Panc1 (cell line): ENCODE measurements around the gene PALD1. TPM values are rescaled to one million over a fixed set of nuclear protein-coding genes. Genes with fewer than 3 reads are reported as not detected.

ENCODE experiments used
- ATAC-seq: fragments of 200-7000 bp; cut with Tn5 transposase; 2 replicates; pipeline ENCODE4 v1.9.1; 2020; ENCODE audit warnings: mild to moderate bottlenecking, moderate library complexity
- BruUV-seq: library from RNA; stranded (reverse); fragments of 400-500 nt; replicated peaks from 2 replicates; lab custom pipeline; 2021; lab: Mats Ljungman, UMichigan
- CTCF ChIA-PET: fragments of 300-600 bp; sonication (Branson Sonifier 250); formaldehyde crosslinking; loops from one replicate; lab custom pipeline; 2022; ENCODE audit warnings: antibody characterized with exemption; lab: Charles Lee
- POLR2A ChIA-PET: fragments of 300-600 bp; sonication (Branson Sonifier 250); formaldehyde crosslinking; loops from one replicate; lab custom pipeline; 2022; ENCODE audit warnings: antibody characterized with exemption; lab: Charles Lee
- DNase-seq: peaks from one replicate; pipeline ENCODE4 v3.0.0-alpha.2; 2010; ENCODE audit warnings: low read depth, low spot score
- H3K27ac ChIP-seq: 2 replicates; pipeline ENCODE4 v1.5.1; 2011; ENCODE audit warnings: mild to moderate bottlenecking, low read length, inconsistent platforms
- H3K27me3 ChIP-seq: fragments of 200-500 bp; sonication (Bioruptor generic); 2 replicates; pipeline ENCODE4 v1.6.0; 2014; ENCODE audit warnings: low read length, inconsistent platforms; ENCODE audit not compliant: control insufficient read depth, insufficient read depth
- H3K36me3 ChIP-seq: fragments of 200-500 bp; sonication (Bioruptor generic); 2 replicates; pipeline ENCODE4 v1.5.1; 2014; ENCODE audit warnings: inconsistent platforms, mild to moderate bottlenecking, low read length, moderate library complexity; ENCODE audit not compliant: control insufficient read depth, insufficient read depth
- H3K4me1 ChIP-seq: 2 replicates; pipeline ENCODE4 v1.5.1; 2011; ENCODE audit warnings: inconsistent platforms, mild to moderate bottlenecking, low read length, moderate library complexity; ENCODE audit not compliant: control insufficient read depth, insufficient read depth
- H3K4me3 ChIP-seq, 2 experiments: 2 replicates each; pipeline ENCODE4 v1.5.1; 2011 to 2012; ENCODE audit warnings: low read depth in 2 of 2, low read length in 2 of 2, mild to moderate bottlenecking in 2 of 2, inconsistent platforms in 1 of 2, moderate library complexity in 1 of 2
- H3K9me3 ChIP-seq: fragments of 200-500 bp; sonication (Bioruptor generic); 2 replicates; pipeline ENCODE4 v1.5.1; 2014; ENCODE audit warnings: low read depth, mild to moderate bottlenecking, inconsistent platforms, low read length, moderate library complexity; ENCODE audit not compliant: control insufficient read depth, insufficient read depth
- CTCF ChIP-seq: fragments of 450-650 bp; IDR thresholded peaks from 2 replicates; pipeline ENCODE4 v1.5.1; 2017; ENCODE audit warnings: mild to moderate bottlenecking
- POLR2AphosphoS5 ChIP-seq: IDR thresholded peaks from 2 replicates; pipeline ENCODE4 v1.6.1; 2012; ENCODE audit warnings: mild to moderate bottlenecking, low read depth, low read length, moderate library complexity
- REST ChIP-seq, 2 experiments: IDR thresholded peaks; 2 replicates each; pipeline ENCODE4 v1.6.1; 2011 to 2012; ENCODE audit warnings: low read depth in 2 of 2, control low read depth in 1 of 2, low read length in 1 of 2, mild to moderate bottlenecking in 1 of 2, moderate library complexity in 1 of 2; ENCODE audit not compliant: insufficient read depth in 1 of 2
- SIN3A ChIP-seq: IDR thresholded peaks from 2 replicates; pipeline ENCODE4 v1.6.1; 2012; ENCODE audit warnings: low read depth, mild to moderate bottlenecking, low read length, moderate library complexity, borderline replicate concordance; ENCODE audit not compliant: insufficient read depth
- TCF7L2 ChIP-seq: IDR thresholded peaks from 2 replicates; pipeline ENCODE4 v1.6.1; 2011; ENCODE audit warnings: mild to moderate bottlenecking, low read depth, low read length, inconsistent platforms
- in situ Hi-C: cut with HindIII; loops from 2 replicates; pipeline ENCODE4 v1.10.0; 2016; ENCODE audit warnings: low sequenced_read_pairs, low pct_unique_long_range_greater_than_20kb
- intact Hi-C: fragments of 100-400 bp; cut with micrococcal nuclease; formaldehyde crosslinking; loops from one replicate; pipeline ENCODE4 v1.10.0; 2022; ENCODE audit not compliant: unreplicated experiment
- total RNA-seq: library from RNA; stranded (reverse); gene quantifications from one replicate; pipeline ENCODE4 v1.2.1, GENCODE V29; 2021; ENCODE audit not compliant: unreplicated experiment

The PALD1 gene
- total RNA-seq, 1 experiment from 2014 or later, result 3.0 TPM

GRCh38 chr10:70539471-70539870 lies 60.9 kb downstream of the PALD1 start:
- Histone ChIP-seq H3K4me1 (no peaks in the 10 kb centered on the region), H3K27ac (no peak overlapping the region), H3K27me3 (no peaks in the 10 kb centered on the region), H3K4me3 (no peak overlapping the region), H3K36me3 (no peaks in the 10 kb centered on the region), H3K9me3 (no peaks in the 10 kb centered on the region)
- BruUV-seq, result no TSS peak
- intact Hi-C loops, result no loop called here
- in situ Hi-C loops, result no loop called here
- ChIA-PET CTCF (interaction anchor here (1.5 to 2.5 kb wide), 2 partner anchors 17 to 78 kb away, joined by 3 to 26 read pairs; no protein-coding TSS in a partner anchor), POLR2A (no interaction called here)
- ATAC-seq (no peak), DNase-seq (no peak)
- TF ChIP-seq POLR2AphosphoS5, result no peak
- TF ChIP-seq SIN3A, result no peak
- no peak for TF ChIP-seq REST (IDR thresholded peaks at IDR 0.05; ENCODE audit: insufficient read depth in 1 of 2, low read depth in 2 of 2, low read length in 1 of 2)

- DNase-seq (no peak), ATAC-seq (peak; percentile 79)
- intact Hi-C loops, result loop anchor here (2.0 kb wide), 1 partner anchor 79 kb away; no protein-coding TSS in a partner anchor
These were observed 61.7 kb downstream of the PALD1 start for GRCh38 chr10:70540089-70540788.

More at GRCh38 chr10:70540089-70540788, 61.7 kb downstream of the PALD1 start:
- in situ Hi-C loops, result no loop called here
- ChIA-PET POLR2A (no interaction called here), CTCF (interaction anchor here (2.5 kb wide), 1 partner anchor 79 kb away, joined by 26 read pairs; no protein-coding TSS in a partner anchor)
- BruUV-seq, result no TSS peak
- H3K4me1 ChIP-seq, result no peaks in the 10 kb centered on the region
- H3K9me3 ChIP-seq, result no peaks in the 10 kb centered on the region
- H3K27me3 ChIP-seq, result no peaks in the 10 kb centered on the region
- TF ChIP-seq POLR2AphosphoS5, result no peak
- TF ChIP-seq CTCF, result peak; percentile 97
- no peak for TF ChIP-seq SIN3A
- TF ChIP-seq TCF7L2, result no peak
- peak in 1 of 2 experiments; percentile 65; a peak in 1 of 4 replicates for TF ChIP-seq REST (IDR thresholded peaks at IDR 0.05; ENCODE audit: insufficient read depth in 1 of 2, low read depth in 2 of 2, low read length in 1 of 2)
- H3K27ac ChIP-seq, result no peak overlapping the region
- H3K4me3 ChIP-seq, result no peak overlapping the region
- H3K36me3 ChIP-seq, result no peaks in the 10 kb centered on the region
